Aorta (tissue), 5 donors: Measurements from ENCODE around the gene CTNNBL1. TPM values are rescaled to one million over a fixed set of nuclear protein-coding genes. Genes with fewer than 3 reads are reported as not detected.

Source experiments
- ATAC-seq: fragments of 200-7000 bp; cut with Tn5 transposase; one replicate; pipeline ENCODE4 v1.9.1; 2022; ENCODE audit warnings: moderate library complexity; ENCODE audit not compliant: low FRiP score
- DNase-seq, 2 donors: peaks; one replicate each; pipeline ENCODE4 v3.0.0-alpha.2; 2020
- H3K27ac ChIP-seq, 2 donors: one replicate each; pipeline ENCODE4 v1.5.1; 2013; ENCODE audit warnings: low read length in 2 of 2, mild to moderate bottlenecking in 2 of 2, moderate library complexity in 2 of 2, control low read depth in 1 of 2, inconsistent platforms in 1 of 2, low read depth in 1 of 2
- H3K27me3 ChIP-seq, 2 donors: one replicate each; pipeline ENCODE4 v1.6.1; 2013; ENCODE audit warnings: control low read depth in 1 of 2, low read length in 1 of 2, mild to moderate bottlenecking in 1 of 2, moderate library complexity in 1 of 2; ENCODE audit not compliant: insufficient read depth in 2 of 2, control insufficient read depth in 1 of 2
- H3K36me3 ChIP-seq, 2 donors: one replicate each; pipeline ENCODE4 v1.6.1; 2013; ENCODE audit warnings: control low read depth in 1 of 2, low read length in 1 of 2, mild to moderate bottlenecking in 1 of 2; ENCODE audit not compliant: insufficient read depth in 2 of 2, control insufficient read depth in 1 of 2
- H3K4me1 ChIP-seq, 2 donors: one replicate each; pipeline ENCODE4 v1.6.1; 2013; ENCODE audit warnings: low read length in 2 of 2, control low read depth in 1 of 2, mild to moderate bottlenecking in 1 of 2, moderate library complexity in 1 of 2; ENCODE audit not compliant: insufficient read depth in 2 of 2, control insufficient read depth in 1 of 2
- H3K4me3 ChIP-seq, 2 donors: one replicate each; pipeline ENCODE4 v1.5.1; 2013; ENCODE audit warnings: low read length in 2 of 2, control low read depth in 1 of 2, mild to moderate bottlenecking in 1 of 2
- H3K9me3 ChIP-seq: one replicate; pipeline ENCODE4 v1.6.1; 2013; ENCODE audit warnings: mild to moderate bottlenecking, low read length; ENCODE audit not compliant: control insufficient read depth
- WGBS, 2 donors: extraction: QIAGEN DNeasy Blood & Tissue Kit; methylation state at CpG; one replicate each; pipeline ENCODE4 v1.1.7; 2013; 5-methylcytosine and 5-hydroxymethylcytosine counted together
- intact Hi-C, 2 donors: fragments of 100-400 bp; cut with DNase I; formaldehyde crosslinking; loops; one replicate each; pipeline versions ENCODE4 v1.14.2 to v1.15.0; 2022
- polyA plus RNA-seq, 2 donors: library from polyadenylated mRNA; stranded (reverse); fragments of 200-250 nt; gene quantifications; one replicate each; pipeline ENCODE4 v1.2.3, GENCODE V29; 2013
- total RNA-seq, 2 donors: library from RNA; stranded (reverse); fragmentation: NEBNext Ultra II Directional; extraction: Animal tissue kit (Norgen Biotek cat#: 25700); gene quantifications; one replicate each; pipeline ENCODE4 v1.2.1, GENCODE V29; 2021
- donor health status: healthy with polysubstance abuse.
- donor health status: Bipolar disorder and iron deficiency.
- donor health status: DM: no; HTN: no; CAD: no.
- donor health status: DM: no; HTN: no; CAD: no.
- donor health status: DM: yes; HTN: yes; CAD: no.

Gene CTNNBL1
- total and polyA plus RNA-seq, 4 donors: 42.9 to 71.2 (median 54.4) TPM

- intact Hi-C loops: no loop called here
- Histone ChIP-seq H3K27me3 (no peaks in the 10 kb centered on the region), H3K9me3 (no peaks in the 10 kb centered on the region), H3K4me3 (no peak overlapping the region), H3K27ac (no peak overlapping the region), H3K36me3 (peaks cover 0 to 11% of the 10 kb centered on the region in 2 donors), H3K4me1 (no peaks in the 10 kb centered on the region)
- DNase-seq (no peak), ATAC-seq (no peak)
- WGBS, 2 donors: 75 to 83% methylated on average over 3 of the region's 3 CpGs
Measured at GRCh38 chr20:37868851-37869333, 175.1 kb downstream of the CTNNBL1 start.

DNA sequence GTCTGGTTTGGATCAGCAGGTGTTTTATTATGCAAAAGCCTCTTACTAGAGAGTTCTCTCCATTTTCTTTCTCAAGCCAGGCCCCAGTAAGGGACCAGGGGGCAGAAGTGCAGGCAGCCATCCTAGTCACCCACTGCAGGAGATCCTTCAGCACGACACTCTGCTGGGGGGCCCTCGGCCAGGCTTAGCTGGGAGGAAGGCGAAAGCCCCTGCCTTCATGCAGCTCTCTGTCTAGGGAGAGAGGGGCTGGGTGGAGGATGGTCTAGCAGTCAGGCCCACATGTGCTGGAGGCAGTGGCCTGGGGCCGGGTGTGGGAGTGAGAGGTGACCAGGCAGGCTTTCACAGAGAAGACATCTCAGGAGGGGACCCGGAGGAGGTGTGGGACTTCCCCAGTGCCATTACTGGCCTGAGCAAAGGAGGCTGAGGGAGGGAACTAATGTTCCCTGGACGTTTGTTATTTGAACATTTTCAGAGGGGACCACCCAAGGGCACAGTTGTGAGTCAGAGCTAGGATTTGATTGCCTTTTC, 175.6 kb downstream of the CTNNBL1 start:
- Histone ChIP-seq H3K4me1 (no peaks in the 10 kb centered on the region), H3K36me3 (peaks cover 0 to 11% of the 10 kb centered on the region in 2 donors), H3K4me3 (no peak overlapping the region), H3K27ac (no peak overlapping the region), H3K9me3 (no peaks in the 10 kb centered on the region), H3K27me3 (no peaks in the 10 kb centered on the region)
- DNase-seq (peak in 1 of 2 donors; percentile 23), ATAC-seq (no peak)
- WGBS, 2 donors: 76 to 77% methylated on average over 6 of the region's 6 CpGs
- intact Hi-C loops: no loop called here

DNA sequence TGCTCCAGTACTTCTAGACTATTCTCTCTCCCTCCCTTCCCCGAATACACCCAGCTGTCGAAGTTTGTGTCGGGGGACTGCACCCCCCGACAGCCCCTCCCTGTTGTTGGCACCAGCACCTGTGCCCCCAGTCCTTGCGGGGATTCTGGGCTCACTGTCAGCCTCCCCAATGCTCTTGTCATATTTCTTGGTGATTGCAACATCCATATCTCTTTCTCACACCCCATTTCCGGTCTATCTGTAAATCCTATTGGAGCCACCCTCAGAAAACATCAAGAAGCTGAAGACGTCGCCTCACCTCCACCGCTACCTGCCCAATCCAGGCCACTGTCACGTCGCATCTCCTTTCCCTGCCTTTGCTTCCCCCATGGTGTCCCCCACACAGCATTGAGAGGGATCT, 176.5 kb downstream of the CTNNBL1 start:
- no peaks in the 10 kb centered on the region for H3K9me3 ChIP-seq
- H3K36me3 ChIP-seq: peaks cover 0 to 10% of the 10 kb centered on the region in 2 donors
- intact Hi-C loops: no loop called here
- H3K4me3 ChIP-seq: no peak overlapping the region
- WGBS, 2 donors: 86% methylated on average over 11 of the region's 11 CpGs
- ATAC-seq: no peak
- no peak overlapping the region for H3K27ac ChIP-seq
- H3K27me3 ChIP-seq: no peaks in the 10 kb centered on the region
- DNase-seq: peak in 1 of 2 donors; percentile 16
- no peaks in the 10 kb centered on the region for H3K4me1 ChIP-seq

DNA sequence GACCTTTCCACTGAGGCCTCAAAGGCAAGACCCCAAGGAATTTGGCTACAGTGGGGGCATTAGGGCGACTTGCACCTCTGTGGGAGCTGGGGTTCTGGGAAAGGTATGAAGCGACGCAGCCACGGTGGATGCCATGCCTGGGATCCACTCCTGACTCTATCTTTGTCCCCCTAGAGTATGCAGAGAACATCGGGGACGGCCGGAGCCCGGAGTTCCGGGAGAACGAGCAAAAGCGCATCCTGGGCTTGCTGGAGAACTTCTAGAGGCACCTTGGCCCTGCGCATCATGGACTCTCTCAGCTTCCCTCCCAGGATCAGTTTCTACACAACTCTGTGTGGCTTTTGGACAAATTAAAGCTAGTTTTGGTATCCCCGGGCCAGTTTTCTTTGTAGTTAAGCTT, 177.9 kb downstream of the CTNNBL1 start:
- intact Hi-C loops: no loop called here
- ATAC-seq: no peak
- H3K27ac ChIP-seq: no peak overlapping the region
- WGBS, 2 donors: 94 to 96% methylated on average over 13 of the region's 13 CpGs
- peaks cover 0 to 10% of the 10 kb centered on the region in 2 donors for H3K36me3 ChIP-seq
- H3K4me3 ChIP-seq: no peak overlapping the region
- H3K4me1 ChIP-seq: no peaks in the 10 kb centered on the region
- no peak for DNase-seq
- H3K27me3 ChIP-seq: no peaks in the 10 kb centered on the region
- H3K9me3 ChIP-seq: no peaks in the 10 kb centered on the region

DNA sequence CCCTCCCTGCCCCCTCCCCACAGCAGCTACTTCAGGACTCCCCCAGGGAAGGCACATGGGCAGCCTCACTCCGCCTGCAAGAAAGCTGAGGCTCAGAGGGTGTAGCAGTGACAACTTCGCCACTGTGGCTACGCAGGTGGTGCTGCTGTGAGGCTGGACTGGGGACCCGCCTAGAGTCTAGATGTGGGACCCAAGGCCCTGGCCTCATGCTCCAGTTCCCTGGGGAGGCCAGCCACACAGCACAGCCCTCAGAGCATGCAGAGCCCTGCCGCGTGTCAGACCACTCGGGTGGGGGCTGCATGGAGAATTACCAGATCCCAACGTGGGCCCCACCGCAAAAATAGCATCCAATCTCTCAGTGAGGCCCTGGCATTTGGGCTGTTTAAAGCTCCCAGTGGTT, 178.3 kb downstream of the CTNNBL1 start:
- DNase-seq (peak in 1 of 2 donors; percentile 32), ATAC-seq (no peak)
- WGBS, 2 donors: 81 to 83% methylated on average over 9 of the region's 9 CpGs
- no peak overlapping the region for H3K4me3 ChIP-seq
- peaks cover 0 to 10% of the 10 kb centered on the region in 2 donors for H3K36me3 ChIP-seq
- no peaks in the 10 kb centered on the region for H3K27me3 ChIP-seq
- H3K4me1 ChIP-seq: no peaks in the 10 kb centered on the region
- H3K27ac ChIP-seq: no peak overlapping the region
- intact Hi-C loops: no loop called here
- no peaks in the 10 kb centered on the region for H3K9me3 ChIP-seq

DNA sequence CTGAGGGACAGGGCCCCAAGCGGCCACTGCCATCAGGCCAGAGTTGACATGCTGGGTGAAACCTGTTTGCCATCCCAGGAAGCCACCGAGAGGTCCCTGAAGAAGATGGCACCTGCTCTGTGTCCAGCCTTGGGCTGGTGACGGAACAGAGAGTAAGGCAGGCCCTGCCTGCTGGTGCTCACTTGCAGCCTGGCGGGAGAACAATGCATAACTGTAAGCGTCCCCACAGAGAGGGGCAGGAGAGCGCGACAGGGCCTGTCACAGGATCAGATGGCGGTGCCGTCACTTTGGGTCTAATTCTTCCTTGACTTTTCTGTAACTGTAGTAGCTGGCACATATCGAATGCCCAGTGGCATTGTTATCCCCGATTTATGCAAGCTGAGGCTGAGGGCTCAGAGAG, 180.1 kb downstream of the CTNNBL1 start:
- no peak for ATAC-seq
- H3K27me3 ChIP-seq: no peaks in the 10 kb centered on the region
- peaks cover 0 to 7% of the 10 kb centered on the region in 2 donors for H3K36me3 ChIP-seq
- peak in 1 of 2 donors; percentile 11 for DNase-seq
- intact Hi-C loops: no loop called here
- 94 to 98% methylated on average over 11 of the region's 11 CpGs for WGBS, 2 donors
- H3K27ac ChIP-seq: no peak overlapping the region
- no peaks in the 10 kb centered on the region for H3K9me3 ChIP-seq
- no peak overlapping the region for H3K4me3 ChIP-seq
- H3K4me1 ChIP-seq: no peaks in the 10 kb centered on the region

DNA sequence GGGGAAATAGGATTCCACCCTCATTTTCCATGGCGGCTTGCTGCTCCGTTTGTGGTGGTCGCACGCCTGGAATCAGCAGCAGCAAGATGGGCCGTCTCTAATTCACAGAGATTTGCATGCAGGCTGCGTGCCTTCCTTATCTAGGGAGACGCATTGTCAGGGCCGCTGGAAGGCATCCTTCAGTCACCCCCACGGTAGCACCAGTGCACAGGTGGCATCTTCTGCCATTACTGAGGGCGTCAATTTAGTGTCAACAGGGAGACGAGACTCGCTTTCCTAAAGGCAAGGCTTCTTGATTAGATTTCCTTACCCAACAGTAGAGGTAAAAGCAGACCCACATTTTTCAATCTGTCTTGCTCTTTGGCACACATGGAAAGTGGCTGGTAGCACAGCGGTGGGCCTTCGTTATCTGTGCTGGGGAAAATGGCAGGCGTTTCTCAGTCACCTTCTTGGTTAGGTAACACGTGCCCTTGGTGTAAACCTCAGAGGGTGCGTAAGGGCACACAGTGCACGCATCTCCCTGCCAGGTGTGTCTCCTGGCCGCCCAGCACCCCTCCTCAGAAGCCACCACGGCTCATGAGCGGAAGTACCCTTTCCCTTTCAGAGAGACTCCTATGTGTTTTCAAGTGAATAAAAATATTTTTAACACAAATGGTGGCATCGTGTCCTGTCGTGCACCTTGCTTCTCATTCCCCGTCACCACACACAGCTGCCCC, 181.8 kb downstream of the CTNNBL1 start:
- intact Hi-C loops: no loop called here
- ATAC-seq (no peak), DNase-seq (peak; percentile 17 to 63)
- no peak overlapping the region for H3K27ac ChIP-seq
- H3K36me3 ChIP-seq: peaks cover 0 to 6% of the 10 kb centered on the region in 2 donors
- no peaks in the 10 kb centered on the region for H3K4me1 ChIP-seq
- no peak overlapping the region for H3K4me3 ChIP-seq
- no peaks in the 10 kb centered on the region for H3K9me3 ChIP-seq
- WGBS, 2 donors: 87 to 88% methylated on average over 24 of the region's 24 CpGs
- H3K27me3 ChIP-seq: no peaks in the 10 kb centered on the region

GRCh38 chr20:37876863-37877262, 183.0 kb downstream of the CTNNBL1 start:
- no peak overlapping the region for H3K27ac ChIP-seq
- H3K4me1 ChIP-seq: no peaks in the 10 kb centered on the region
- no peaks in the 10 kb centered on the region for H3K27me3 ChIP-seq
- intact Hi-C loops: no loop called here
- no peak overlapping the region for H3K4me3 ChIP-seq
- no peak for DNase-seq
- 64 to 70% methylated on average over 7 of the region's 7 CpGs for WGBS, 2 donors
- ATAC-seq: no peak
- H3K36me3 ChIP-seq: peaks cover 0 to 6% of the 10 kb centered on the region in 2 donors
- H3K9me3 ChIP-seq: no peaks in the 10 kb centered on the region
